ENCODE results near the gene HDAC4.

- TF ChIP-seq CTCF (IDR thresholded peaks at IDR 0.05) (no peak), POLR2A (IDR thresholded peaks at IDR 0.05) (no peak)
Measured at GRCh38 chr2:239311132-239312040, 89.4 kb downstream of the HDAC4 start.

All from testis (tissue), 2 donors.